ENCODE data around the gene RASSF1. TPM values are rescaled to one million over a fixed set of nuclear protein-coding genes. Genes with fewer than 3 reads are reported as not detected.

The RASSF1 gene
- total RNA-seq, 1 experiment from 2014 or later, result 15.8 TPM

DNA sequence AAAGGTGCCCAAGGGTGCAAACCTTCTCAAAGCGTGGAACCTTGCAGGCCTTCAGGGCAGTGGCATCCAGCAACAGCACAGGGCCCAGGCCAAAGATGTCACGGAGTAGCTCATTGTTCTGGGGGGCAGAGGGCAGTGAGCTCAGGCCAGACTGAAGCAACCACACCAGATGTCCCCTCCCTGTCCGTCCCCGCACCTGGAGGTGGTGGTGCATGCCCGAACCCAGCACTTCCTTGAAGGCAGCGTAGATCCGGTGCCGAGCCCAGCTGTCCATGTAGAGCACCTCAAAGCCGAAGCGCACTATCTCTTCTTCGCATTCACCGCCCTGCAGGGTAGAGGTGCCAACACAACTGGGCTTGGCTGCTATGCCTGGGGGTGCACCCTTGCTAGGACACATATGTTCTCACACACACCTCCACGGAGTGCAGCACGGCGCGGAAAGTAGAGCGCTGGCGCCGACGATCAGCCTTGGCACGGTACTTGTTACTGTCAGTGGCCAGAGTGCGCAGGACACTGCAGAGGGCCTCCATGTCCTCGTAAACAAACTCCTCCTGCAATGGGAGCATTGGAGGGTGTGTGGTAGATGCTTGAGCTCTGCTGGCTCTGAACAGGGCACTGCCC, 52.1 kb downstream of the RASSF1 start:
- H2BK5ac ChIP-seq (ENCODE audit: insufficient read length, low read length), result no peak overlapping the region
- no peak overlapping the region for H3K18ac ChIP-seq (ENCODE audit: insufficient read length, low read depth, low read length)
- H3K9me3 Mint-ChIP-seq, result no peaks in the 10 kb centered on the region; a peak in 1 of 5 replicates
- no peak overlapping the region for H2BK20ac ChIP-seq (ENCODE audit: low read depth, low read length, poor library complexity, severe bottlenecking)
- no peak overlapping the region for H4K5ac ChIP-seq (ENCODE audit: insufficient read length, low read depth, low read length)
- no peak overlapping the region for H2BK12ac ChIP-seq (ENCODE audit: insufficient read length, low read depth, low read length)
- H3K4me3 Mint-ChIP-seq, result no peak overlapping the region
- DNase-seq, result no peak
- H3K27me3 ChIP-seq (ENCODE audit: insufficient read depth, low read length), result no peaks in the 10 kb centered on the region
- H3K14ac ChIP-seq (ENCODE audit: insufficient read depth, low read length), result no peak overlapping the region
- H2AK5ac ChIP-seq (ENCODE audit: insufficient read length, low read length), result no peak overlapping the region
- no peaks in the 10 kb centered on the region for H3K9me3 ChIP-seq (ENCODE audit: control insufficient read depth, low read depth, low read length)
- TF ChIP-seq, protein P1, sequence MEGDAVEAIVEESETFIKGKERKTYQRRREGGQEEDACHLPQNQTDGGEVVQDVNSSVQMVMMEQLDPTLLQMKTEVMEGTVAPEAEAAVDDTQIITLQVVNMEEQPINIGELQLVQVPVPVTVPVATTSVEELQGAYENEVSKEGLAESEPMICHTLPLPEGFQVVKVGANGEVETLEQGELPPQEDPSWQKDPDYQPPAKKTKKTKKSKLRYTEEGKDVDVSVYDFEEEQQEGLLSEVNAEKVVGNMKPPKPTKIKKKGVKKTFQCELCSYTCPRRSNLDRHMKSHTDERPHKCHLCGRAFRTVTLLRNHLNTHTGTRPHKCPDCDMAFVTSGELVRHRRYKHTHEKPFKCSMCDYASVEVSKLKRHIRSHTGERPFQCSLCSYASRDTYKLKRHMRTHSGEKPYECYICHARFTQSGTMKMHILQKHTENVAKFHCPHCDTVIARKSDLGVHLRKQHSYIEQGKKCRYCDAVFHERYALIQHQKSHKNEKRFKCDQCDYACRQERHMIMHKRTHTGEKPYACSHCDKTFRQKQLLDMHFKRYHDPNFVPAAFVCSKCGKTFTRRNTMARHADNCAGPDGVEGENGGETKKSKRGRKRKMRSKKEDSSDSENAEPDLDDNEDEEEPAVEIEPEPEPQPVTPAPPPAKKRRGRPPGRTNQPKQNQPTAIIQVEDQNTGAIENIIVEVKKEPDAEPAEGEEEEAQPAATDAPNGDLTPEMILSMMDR (conservative IDR thresholded peaks at IDR 0.05), result no peak
- no peak overlapping the region for H2BK120ac ChIP-seq (ENCODE audit: low read depth, low read length, poor library complexity, severe bottlenecking)
- H3K27ac ChIP-seq (ENCODE audit: insufficient read length, low read depth, low read length), result no peak overlapping the region
- no peaks in the 10 kb centered on the region for H3K79me1 ChIP-seq (ENCODE audit: insufficient read depth, low read depth, low read length, poor library complexity, severe bottlenecking)
- peaks cover 11% of the 10 kb centered on the region in 2 experiments for H3K4me1 Mint-ChIP-seq
- no peak overlapping the region for H3T11ph ChIP-seq (ENCODE audit: low read length)
- H3K27me3 Mint-ChIP-seq (ENCODE audit: low read depth), result no peaks in the 10 kb centered on the region
- no peaks in the 10 kb centered on the region for H4K20me1 ChIP-seq (ENCODE audit: control insufficient read depth, insufficient read depth, insufficient read length)
- H3K36me3 Mint-ChIP-seq (ENCODE audit: insufficient read depth in 1 of 3, low read depth in 3 of 3), result peaks cover 26 to 44% (median 40%) of the 10 kb centered on the region in 3 experiments; a peak in 6 of 7 replicates
- no peak overlapping the region for H2AFZ ChIP-seq (ENCODE audit: low read length)
- H3K4ac ChIP-seq (ENCODE audit: low read depth, low read length), result no peak overlapping the region
- no peak overlapping the region for H3K4me2 ChIP-seq (ENCODE audit: insufficient read depth, insufficient read length, low read length)
- no peak overlapping the region for H3K23ac ChIP-seq (ENCODE audit: insufficient read length, low read depth, low read length)
- H3K27ac Mint-ChIP-seq, result no peak overlapping the region
- H3K4me1 ChIP-seq (ENCODE audit: insufficient read depth, low read length), result no peaks in the 10 kb centered on the region
- H3K9ac ChIP-seq (ENCODE audit: extremely low read depth, insufficient read length, low read length), result no peak overlapping the region
- no CpG with 5 or more reads among the region's 23 CpGs for WGBS (ENCODE audit: extremely low coverage, insufficient read length, low lambda C conversion rate)
- H4K91ac ChIP-seq (ENCODE audit: insufficient read length, low read depth, low read length), result no peak overlapping the region
- H4K8ac ChIP-seq (replicated peaks; ENCODE audit: insufficient read length, low read depth, low read length), result no peak overlapping the region
- H3K56ac ChIP-seq (ENCODE audit: insufficient read length, low read depth, low read length), result no peak overlapping the region
- H2BK15ac ChIP-seq (ENCODE audit: low read depth, low read length), result no peak overlapping the region
- peaks cover 5% of the 10 kb centered on the region for H3K23me2 ChIP-seq (ENCODE audit: insufficient read length, low read depth, low read length, poor library complexity, severe bottlenecking)
- H3K79me2 ChIP-seq (ENCODE audit: insufficient read depth, low read length), result peaks cover 3% of the 10 kb centered on the region; the same call in 1 of the 2 replicates
